SK-N-SH (cell line): ENCODE results near the gene PARD3.

Experiments
- CTCF ChIP-seq: fragments of 200-600 bp; sonication (generic); IDR thresholded peaks from 2 replicates; pipeline ENCODE4 v1.6.1; 2017; ENCODE audit warnings: antibody characterized with exemption, mild to moderate bottlenecking, moderate library complexity
- ELF1 ChIP-seq: IDR thresholded peaks from 2 replicates; pipeline ENCODE4 v1.4.0; 2012
- EP300 ChIP-seq, 2 experiments: IDR thresholded peaks; 2 replicates each; pipeline versions ENCODE4 v1.4.0 to v1.6.1; 2012; ENCODE audit warnings: borderline replicate concordance in 1 of 2, low read depth in 1 of 2, low read length in 1 of 2
- FOSL2 ChIP-seq: IDR thresholded peaks from 2 replicates; pipeline ENCODE4 v1.4.0; 2012; ENCODE audit warnings: low read depth, mild to moderate bottlenecking, moderate library complexity, borderline replicate concordance
- IRF3 ChIP-seq: fragments of 150-350 bp; IDR thresholded peaks from 2 replicates; pipeline ENCODE4 v1.6.1; 2016; ENCODE audit warnings: mild to moderate bottlenecking, low read depth, low read length
- JUND ChIP-seq: IDR thresholded peaks from 2 replicates; pipeline ENCODE4 v1.4.0; 2012
- MAX ChIP-seq: IDR thresholded peaks from 2 replicates; pipeline ENCODE4 v1.4.0; 2012; ENCODE audit warnings: low read depth
- RAD21 ChIP-seq: IDR thresholded peaks from 2 replicates; pipeline ENCODE4 v1.6.1; 2012; ENCODE audit warnings: mild to moderate bottlenecking, low read length
- RFX5 ChIP-seq: IDR thresholded peaks from 2 replicates; pipeline ENCODE4 v1.6.1; 2012; ENCODE audit warnings: mild to moderate bottlenecking, improper control_type of control experiment, low read length
- RXRA ChIP-seq: IDR thresholded peaks from 2 replicates; pipeline ENCODE4 v1.4.0; 2012; ENCODE audit warnings: low read depth, mild to moderate bottlenecking, borderline replicate concordance
- TAF1 ChIP-seq: IDR thresholded peaks from 2 replicates; pipeline ENCODE4 v1.6.1; 2012; ENCODE audit warnings: low read depth, mild to moderate bottlenecking, low read length, moderate library complexity, borderline replicate concordance
- USF2 ChIP-seq: fragments of 150-350 bp; IDR thresholded peaks from 2 replicates; pipeline ENCODE4 v1.6.1; 2017; ENCODE audit warnings: antibody characterized with exemption, low read length, low read depth, borderline replicate concordance

- TF ChIP-seq EP300 (IDR thresholded peaks at IDR 0.05; ENCODE audit: borderline replicate concordance in 1 of 2, low read depth in 1 of 2, low read length in 1 of 2) (no peak), RXRA (no peak), IRF3 (no peak), ELF1 (no peak), CTCF (no peak), TAF1 (no peak), RAD21 (no peak), USF2 (no peak), RFX5 (no peak), MAX (no peak), JUND (no peak), FOSL2 (no peak)
Observed at GRCh38 chr10:34650156-34650555, 164.9 kb downstream of the PARD3 start.
